GM18907 (cell line): ENCODE results near the gene TMED6.
"Not testable (repeated sequence)": the region's sequence is repeated elsewhere in the genome, so short reads cannot be mapped to it uniquely, and the experiment has no call there.

Experiments
- ATAC-seq: cut with Tn5 transposase; IDR thresholded peaks from one replicate; pipeline ENCODE4 v1.9.1; 2021; ENCODE audit warnings: mild to moderate bottlenecking, moderate library complexity; ENCODE audit not compliant: unreplicated experiment

Gene TMED6

DNA sequence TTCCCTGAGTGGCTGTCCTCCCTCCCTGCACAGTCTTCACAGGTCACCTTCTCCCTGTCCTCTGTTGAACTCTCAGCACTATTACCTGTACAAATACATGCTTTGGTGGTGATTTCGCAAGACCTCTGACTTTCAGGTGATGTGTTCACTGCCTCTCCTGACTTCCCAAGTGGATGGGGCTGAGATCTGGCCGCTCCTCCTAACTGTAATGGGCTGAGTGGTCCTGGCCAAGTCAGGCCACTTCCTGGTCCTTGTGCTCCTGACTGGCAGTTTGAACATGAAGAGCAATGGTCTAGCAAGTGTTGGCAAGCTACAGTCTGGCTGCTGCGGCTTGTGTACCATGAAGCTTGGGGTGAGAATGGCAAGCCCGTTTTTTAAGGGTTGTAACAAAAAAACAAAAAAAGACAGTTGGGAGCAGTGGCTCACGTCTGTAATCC, 11.7 kb upstream of the TMED6 start:
- no peak for ATAC-seq

DNA sequence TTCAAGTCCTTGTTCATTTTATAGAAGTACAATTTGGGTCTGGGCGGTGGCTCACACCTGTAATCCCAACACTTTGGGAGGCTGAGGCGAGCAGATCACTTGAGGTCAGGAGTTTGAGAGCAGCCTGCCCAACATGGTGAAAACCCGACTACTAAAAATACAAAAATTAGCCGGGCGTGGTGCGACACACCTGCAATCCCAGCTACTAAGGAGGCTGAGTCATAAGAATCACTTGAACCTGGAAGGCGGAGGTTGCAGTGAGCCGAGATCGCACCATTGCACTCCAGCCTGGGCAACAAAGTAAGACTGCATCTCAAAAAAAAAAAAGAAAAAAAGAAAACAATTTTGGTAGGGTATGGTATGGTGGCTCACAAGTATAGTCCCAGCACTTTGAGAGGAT, 8.5 kb upstream of the TMED6 start:
- not testable (repeated sequence) for ATAC-seq

- ATAC-seq: no peak
Observed at GRCh38 chr16:69350536-69351133, 951 bp downstream of the TMED6 start.

DNA sequence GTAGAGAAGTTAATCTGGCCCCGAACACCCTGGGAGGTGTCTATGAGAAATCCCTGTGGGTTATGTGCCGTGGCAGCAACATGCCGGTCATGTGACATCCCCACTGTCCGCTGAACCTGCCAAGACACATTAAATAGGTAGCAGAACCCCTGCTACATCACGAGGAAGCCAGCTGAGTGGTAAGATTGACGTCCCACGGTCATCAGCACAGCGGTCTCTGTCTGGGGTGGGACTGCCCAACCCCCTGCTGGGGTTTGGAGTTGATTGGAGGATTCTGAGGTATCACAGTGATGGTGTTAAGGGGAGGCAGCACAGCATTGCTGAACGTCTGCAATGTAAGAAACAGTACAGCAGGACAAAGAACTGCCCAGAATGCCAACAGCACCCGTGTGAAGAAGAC, 2.0 kb downstream of the TMED6 start:
- ATAC-seq: no peak

GRCh38 chr16:69348222-69348621, 3.4 kb downstream of the TMED6 start:
- ATAC-seq: no peak

- no peak for ATAC-seq
Observed at GRCh38 chr16:69346683-69347082, 4.9 kb downstream of the TMED6 start.

DNA sequence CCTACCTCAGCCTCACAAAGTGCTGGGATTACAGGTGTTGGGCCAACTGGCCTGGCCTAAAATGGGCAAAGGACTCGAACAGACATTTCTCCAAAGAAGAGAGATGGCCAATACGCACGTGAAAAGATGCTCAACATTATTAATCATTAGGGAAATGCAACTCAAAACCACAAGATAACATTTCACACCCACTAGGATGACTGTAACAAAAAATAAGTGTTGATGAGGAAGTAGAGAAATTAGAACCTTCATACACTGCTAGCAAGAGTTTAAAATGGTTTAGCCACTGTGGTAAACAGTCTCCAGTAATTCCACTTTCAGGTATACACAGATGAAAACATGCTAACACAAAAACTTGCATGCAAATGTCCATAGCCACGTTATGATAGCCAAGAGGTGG, 5.7 kb downstream of the TMED6 start:
- ATAC-seq: no peak

DNA sequence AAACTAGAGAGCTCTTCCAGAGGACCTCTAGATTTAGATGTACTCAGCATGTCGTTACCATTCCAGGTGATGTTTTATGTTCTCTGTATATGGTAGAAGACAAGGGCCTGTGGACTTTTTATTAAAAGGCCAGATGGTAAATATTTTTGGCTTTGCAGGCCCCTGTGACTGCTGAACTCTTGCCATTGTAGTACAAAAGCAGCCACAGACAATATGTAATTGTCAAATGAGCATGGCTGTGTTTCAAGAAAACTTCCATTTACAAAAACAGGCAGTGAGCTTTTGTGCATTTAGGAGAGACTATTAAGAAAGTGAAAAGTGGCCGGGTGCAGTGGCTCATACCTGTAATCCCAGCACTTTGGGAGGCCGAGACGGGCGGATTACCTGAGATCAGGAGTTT, 7.4 kb downstream of the TMED6 start:
- no peak for ATAC-seq

DNA sequence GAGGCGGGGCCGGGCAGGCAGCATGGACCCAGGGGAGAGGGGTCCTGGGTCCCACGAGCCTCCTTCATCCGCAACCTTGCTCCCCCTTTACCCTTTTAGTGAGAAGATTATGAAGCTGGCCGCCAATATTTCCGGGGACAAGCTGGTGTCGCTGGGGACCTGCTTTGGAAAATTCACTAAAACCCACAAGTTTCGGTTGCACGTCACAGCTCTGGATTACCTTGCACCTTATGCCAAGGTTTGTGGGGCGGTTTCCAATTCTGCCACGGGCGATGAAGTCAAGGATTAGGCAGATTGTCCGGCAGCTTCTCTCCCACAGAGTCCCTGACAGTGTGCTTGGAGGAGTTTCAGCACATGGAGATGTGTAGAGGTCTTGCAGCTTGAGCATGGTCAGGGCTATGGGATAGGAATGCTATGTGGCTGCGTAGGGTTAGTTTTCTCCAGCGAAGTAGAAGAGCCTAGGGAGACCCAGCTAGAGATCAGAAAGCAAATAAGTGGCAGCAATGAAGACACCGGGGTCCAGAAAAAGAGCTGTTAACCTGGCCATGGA, 11.4 kb downstream of the TMED6 start:
- no peak for ATAC-seq

DNA sequence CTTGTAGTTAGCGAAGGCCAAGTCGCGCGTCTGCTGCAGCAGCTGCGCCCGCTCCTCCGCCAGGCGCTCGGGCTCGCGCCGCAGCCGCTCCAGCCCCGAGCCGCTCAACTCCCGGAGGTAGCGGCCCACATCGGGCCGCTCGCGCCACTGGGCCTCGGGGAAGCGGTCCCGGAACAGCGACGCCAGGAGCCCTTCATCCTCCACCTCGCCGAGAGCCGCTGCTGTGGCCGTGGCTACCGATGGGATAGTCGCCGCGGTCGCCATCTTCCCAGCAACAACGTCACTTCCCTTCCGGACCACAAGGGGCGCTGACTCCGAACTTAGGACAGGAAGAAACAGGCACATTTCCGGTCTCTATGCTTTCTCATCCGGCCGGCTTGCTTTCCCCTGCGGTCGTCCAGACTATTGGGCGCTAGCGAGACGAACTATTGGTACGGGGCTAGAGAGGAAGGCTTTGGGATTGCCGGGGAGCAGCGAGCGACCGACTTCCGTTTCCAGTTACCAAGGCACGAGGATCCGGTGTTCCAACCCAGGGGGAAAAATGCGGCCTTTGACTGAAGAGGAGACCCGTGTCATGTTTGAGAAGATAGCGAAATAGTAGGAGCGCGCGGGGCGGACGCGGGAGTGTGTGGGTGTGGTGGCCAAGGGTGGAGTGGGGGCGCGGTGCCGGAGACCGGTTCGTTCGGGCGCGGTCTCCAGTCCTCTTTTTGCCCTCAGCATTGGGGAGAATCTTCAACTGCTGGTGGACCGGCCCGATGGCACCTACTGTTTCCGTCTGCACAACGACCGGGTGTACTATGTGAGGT, 12.1 kb downstream of the TMED6 start, which contains the start of the genes COG8 and NIP7:
TSS of gene COG8 (minus strand) at position 276 of the 806 bp plus-strand sequence. CDS start at position 264, 12 bp downstream.
TSS of gene NIP7 (plus strand) at position 484 of the 806 bp plus-strand sequence. CDS start at position 542, 58 bp downstream.
- peak; percentile 89 for ATAC-seq

- ATAC-seq: no peak
Observed at GRCh38 chr16:69338557-69339288, 12.9 kb downstream of the TMED6 start.

DNA sequence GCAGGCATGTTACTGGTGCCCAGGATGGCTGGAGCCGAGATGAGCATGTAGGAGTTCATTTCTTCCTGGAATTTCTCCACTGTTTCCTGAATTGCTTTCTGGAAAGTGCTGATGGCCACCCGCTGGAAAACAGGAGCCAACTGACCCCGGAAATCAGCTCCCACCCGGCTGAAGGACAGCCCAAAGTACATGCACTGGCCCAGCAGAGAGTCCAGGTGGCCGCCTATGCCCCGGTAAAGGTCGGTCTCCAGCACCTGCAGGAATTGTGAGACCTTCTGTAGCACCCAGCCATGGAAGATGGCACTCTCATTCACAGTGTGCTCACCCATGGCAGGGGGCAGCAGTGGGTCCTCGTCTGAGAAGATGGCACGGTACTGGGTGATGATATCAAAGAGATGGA, 16.9 kb downstream of the TMED6 start:
- no peak for ATAC-seq

GRCh38 chr16:69330286-69331109, 21.1 kb downstream of the TMED6 start, which contains the start of gene PDF:
Gene PDF (minus strand): TSS chr16:69330588. CDS start chr16:69330570, 18 bp downstream.
- peak; percentile 90 for ATAC-seq

DNA sequence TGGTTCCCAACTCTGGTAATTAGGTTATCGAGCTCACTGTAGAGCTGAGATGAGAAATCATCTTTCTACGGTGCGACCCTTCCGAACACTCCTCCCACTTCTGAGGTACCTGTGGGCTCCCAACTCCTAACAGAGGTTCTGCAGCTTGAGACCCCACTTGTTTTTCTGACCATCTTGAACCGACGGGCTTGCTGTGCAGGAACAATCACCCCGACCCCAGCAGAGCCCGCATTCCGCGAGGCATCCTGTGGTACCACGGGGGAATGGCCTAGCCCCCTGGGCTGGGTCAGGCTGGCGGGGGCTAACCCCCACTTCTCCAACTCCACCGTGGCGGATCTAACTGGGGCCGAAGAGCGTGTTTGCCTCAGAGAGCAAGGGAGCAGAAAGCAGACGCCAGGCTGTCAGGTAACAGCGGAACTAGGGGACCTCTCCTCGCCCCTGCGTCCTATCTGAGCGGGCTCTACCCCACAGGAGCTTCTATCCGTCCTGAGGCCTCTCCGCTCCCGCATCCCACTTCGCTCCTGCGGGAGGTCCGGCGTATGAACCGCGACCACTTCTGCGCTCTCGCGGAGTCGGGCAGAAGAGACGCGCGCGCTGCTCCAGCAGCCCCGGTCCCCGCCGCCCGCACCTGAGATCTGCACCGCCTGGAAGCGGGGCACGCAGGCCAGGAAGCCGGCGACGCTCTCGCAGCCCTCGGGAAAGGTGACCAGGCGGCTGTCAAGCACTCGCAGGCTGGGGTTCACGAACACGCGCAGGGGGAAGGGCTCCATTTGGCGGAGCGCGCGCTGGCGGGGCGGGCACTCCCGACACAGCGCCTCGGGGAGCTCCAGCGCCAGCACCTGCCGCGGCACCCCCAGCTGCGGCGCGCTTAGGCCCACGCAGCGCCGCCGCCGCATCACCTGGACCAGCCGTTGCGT, 22.0 kb downstream of the TMED6 start:
- ATAC-seq: peak; percentile 29

DNA sequence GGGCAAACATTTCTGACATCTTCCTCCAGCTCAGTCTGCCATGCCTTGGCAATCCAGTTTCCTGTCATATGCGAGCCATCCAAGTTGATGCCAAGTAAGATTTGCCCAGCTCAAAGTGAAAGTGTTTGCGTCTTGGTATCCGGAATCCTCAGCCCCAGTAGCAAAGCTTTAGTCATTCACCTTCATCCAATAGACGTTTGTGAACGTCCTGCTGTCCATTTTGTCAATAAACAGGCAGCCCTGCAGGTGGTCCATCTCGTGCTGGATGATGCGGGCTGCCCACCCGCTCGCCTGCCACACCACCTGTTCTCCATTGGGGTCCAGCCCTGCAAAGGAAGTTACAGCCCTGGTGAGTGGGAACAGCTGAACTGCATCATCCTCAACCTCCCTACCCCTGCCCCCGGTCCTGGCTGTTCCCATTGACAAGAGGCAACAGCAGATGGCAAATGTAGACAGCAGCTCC, 22.7 kb downstream of the TMED6 start:
- no peak for ATAC-seq

DNA sequence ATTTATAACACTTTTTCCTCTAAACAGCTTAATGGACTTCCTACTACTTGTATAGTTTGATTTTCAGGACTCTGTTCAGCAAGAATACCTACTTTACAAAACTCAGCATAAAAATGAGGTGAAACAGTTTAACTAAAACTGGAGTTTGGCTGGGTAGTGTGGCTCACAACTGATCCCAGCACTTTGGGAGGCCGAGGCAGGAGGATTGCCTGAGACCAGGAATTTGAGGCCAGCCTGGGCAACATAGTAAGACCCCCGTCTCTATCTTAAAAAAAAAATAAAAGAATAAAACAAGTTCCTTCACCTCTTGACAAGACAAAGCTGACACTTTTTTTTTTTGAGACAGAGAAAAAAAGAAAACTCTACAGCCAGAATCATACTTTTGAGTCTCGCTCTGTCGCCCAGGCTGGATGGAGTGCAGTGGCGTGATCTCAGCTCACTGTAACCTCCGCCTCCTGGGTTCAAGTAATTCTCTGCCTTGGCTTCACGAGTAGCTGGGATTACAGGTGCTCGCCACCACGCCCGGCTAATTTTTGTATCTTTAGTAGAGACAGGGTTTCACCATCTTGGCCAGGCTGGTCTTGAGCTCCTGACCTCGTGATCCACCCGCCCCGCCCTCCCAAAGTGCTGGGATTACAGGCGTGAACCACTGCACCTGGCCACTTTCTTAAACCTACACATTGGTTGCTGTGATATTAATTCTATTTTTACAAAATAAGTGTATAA, 23.8 kb downstream of the TMED6 start:
- ATAC-seq: no peak

GRCh38 chr16:69326172-69326873, 25.3 kb downstream of the TMED6 start:
- ATAC-seq: no peak

GRCh38 chr16:69325784-69326171, 25.8 kb downstream of the TMED6 start:
- ATAC-seq: no peak
